Rectal smooth muscle tissue (tissue), 1 donor: Measurements from ENCODE around the gene FXR2.
"Not testable (repeated sequence)": the region's sequence is repeated elsewhere in the genome, so short reads cannot be mapped to it uniquely, and the experiment has no call there.

Experiments
- H3K27ac ChIP-seq: one replicate; pipeline ENCODE4 v1.7.0; 2013; ENCODE audit warnings: low read depth, low read length, inconsistent platforms
- H3K27me3 ChIP-seq: one replicate; pipeline ENCODE4 v1.7.0; 2013; ENCODE audit warnings: low read length; ENCODE audit not compliant: control insufficient read depth, insufficient read depth
- H3K36me3 ChIP-seq: one replicate; pipeline ENCODE4 v1.7.0; 2013; ENCODE audit warnings: low read length; ENCODE audit not compliant: control insufficient read depth, insufficient read depth
- H3K4me1 ChIP-seq: one replicate; pipeline ENCODE4 v1.7.0; 2013; ENCODE audit warnings: low read length; ENCODE audit not compliant: control insufficient read depth, insufficient read depth
- H3K4me3 ChIP-seq: one replicate; pipeline ENCODE4 v1.7.0; 2013; ENCODE audit warnings: low read length
- H3K9ac ChIP-seq: one replicate; pipeline ENCODE4 v1.7.0; 2013; ENCODE audit warnings: low read length

Gene FXR2

GRCh38 chr17:7641635-7642034 lies 26.9 kb upstream of the FXR2 start:
- H3K27me3 ChIP-seq, H3K27ac ChIP-seq, H3K36me3 ChIP-seq, H3K9ac ChIP-seq, H3K4me1 ChIP-seq, H3K4me3 ChIP-seq: not testable (repeated sequence)

GRCh38 chr17:7640783-7641182 lies 26.1 kb upstream of the FXR2 start:
- Histone ChIP-seq H3K4me1 (no peaks in the 10 kb centered on the region), H3K9ac (no peak overlapping the region), H3K36me3 (no peaks in the 10 kb centered on the region), H3K27me3 (no peaks in the 10 kb centered on the region), H3K27ac (no peak overlapping the region), H3K4me3 (no peak overlapping the region)

DNA sequence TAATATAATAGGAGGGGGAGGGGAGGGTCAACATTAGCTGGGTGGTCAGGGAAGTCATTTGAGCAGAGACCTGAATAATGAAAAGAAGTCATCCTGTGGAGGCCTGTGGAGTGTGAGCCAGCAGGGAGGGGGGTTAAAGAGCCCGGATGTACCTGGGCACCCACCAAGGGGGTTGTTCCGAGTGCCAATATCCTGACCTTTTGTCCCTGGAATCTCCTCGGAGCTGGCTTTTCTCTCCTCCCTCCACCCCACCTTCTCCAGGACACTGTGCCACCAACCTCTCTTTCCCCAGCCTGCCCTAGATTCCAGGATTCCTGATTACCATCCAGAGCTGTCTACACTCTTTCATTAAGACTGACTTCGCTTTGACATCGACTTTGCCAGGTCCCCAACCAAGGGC lies 21.5 kb upstream of the FXR2 start:
- H3K4me3 ChIP-seq: no peak overlapping the region
- H3K4me1 ChIP-seq: no peaks in the 10 kb centered on the region
- no peak overlapping the region for H3K27ac ChIP-seq
- H3K36me3 ChIP-seq: no peaks in the 10 kb centered on the region
- H3K27me3 ChIP-seq: no peaks in the 10 kb centered on the region
- H3K9ac ChIP-seq: no peak overlapping the region

GRCh38 chr17:7634384-7634783 lies 19.7 kb upstream of the FXR2 start:
- no peaks in the 10 kb centered on the region for H3K4me1 ChIP-seq
- H3K27me3 ChIP-seq: no peaks in the 10 kb centered on the region
- H3K27ac ChIP-seq: no peak overlapping the region
- no peak overlapping the region for H3K4me3 ChIP-seq
- H3K36me3 ChIP-seq: no peaks in the 10 kb centered on the region
- no peak overlapping the region for H3K9ac ChIP-seq

DNA sequence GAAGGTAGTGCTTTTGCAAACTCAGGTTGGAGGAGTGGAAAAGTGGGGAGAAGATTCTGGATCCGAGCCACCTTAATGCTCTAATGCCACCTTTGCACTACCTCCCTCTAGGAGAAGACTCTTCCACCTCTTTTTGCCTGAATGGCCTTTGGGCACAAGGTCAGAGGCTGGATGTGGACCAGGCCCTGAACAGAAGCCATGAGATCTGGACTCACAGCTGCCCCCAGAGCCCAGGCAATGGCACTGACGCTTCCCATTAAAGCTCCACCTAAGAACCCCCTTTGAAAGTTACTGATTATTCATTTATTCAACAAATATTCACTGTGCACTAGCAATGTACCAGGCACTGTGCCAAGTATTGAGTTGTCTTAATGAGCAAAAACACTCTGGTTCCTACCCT lies 18.4 kb upstream of the FXR2 start:
- Histone ChIP-seq H3K27ac (no peak overlapping the region), H3K9ac (no peak overlapping the region), H3K4me3 (no peak overlapping the region), H3K36me3 (no peaks in the 10 kb centered on the region), H3K27me3 (no peaks in the 10 kb centered on the region), H3K4me1 (no peaks in the 10 kb centered on the region)

GRCh38 chr17:7632492-7632894 lies 17.8 kb upstream of the FXR2 start:
- no peaks in the 10 kb centered on the region for H3K27me3 ChIP-seq
- H3K27ac ChIP-seq: no peak overlapping the region
- no peak overlapping the region for H3K9ac ChIP-seq
- no peak overlapping the region for H3K4me3 ChIP-seq
- H3K4me1 ChIP-seq: no peaks in the 10 kb centered on the region
- no peaks in the 10 kb centered on the region for H3K36me3 ChIP-seq

DNA sequence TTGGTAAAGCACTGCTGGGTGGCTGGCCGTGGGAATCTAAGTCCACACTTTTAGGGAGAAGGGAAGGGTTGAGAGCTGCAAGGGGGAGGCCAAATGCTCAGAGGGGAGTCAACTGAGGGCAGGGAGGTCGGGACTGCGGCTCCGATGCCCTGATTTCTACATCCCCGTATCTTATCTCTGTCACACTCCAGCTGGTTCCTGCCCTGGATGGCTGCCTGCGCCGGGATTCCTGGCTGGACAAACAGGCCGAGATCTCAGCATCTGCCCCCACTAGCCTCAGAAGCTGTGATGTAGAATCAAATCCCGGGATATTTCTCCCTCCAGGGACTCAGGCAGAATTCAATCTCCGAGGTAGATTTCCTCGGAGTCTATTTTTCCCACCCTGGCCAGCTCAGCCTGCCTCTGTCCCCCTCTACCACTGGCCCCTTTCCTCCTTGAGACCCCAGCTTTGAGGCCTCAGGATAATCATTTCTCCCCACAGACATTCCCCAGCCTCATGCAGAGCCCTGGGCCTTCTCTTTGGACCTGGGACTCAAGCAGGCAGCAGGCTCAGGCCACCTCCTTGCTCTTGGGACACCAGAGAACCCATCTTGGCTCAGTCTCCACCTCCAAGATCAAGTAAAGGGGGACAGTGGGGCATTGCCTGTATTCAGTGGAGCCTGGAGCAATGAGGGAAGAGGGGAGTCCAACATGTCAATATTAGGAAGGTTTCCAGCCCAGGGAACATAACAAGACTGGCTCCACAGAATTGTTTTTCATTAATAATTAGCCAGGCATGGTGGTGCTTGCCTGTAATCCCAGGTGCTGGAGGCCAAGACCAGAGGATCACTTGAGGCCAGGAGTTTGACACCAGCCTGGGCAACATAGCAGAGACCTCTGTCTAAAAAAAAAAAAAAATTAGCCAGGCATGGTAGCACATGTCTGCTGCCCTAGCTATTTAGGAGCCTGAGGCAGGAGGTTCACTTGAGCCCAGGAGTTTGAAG lies 17.0 kb upstream of the FXR2 start:
- Histone ChIP-seq H3K4me3 (no peak overlapping the region), H3K4me1 (peaks cover 2% of the 10 kb centered on the region), H3K27me3 (no peaks in the 10 kb centered on the region), H3K9ac (no peak overlapping the region), H3K27ac (no peak overlapping the region), H3K36me3 (no peaks in the 10 kb centered on the region)

DNA sequence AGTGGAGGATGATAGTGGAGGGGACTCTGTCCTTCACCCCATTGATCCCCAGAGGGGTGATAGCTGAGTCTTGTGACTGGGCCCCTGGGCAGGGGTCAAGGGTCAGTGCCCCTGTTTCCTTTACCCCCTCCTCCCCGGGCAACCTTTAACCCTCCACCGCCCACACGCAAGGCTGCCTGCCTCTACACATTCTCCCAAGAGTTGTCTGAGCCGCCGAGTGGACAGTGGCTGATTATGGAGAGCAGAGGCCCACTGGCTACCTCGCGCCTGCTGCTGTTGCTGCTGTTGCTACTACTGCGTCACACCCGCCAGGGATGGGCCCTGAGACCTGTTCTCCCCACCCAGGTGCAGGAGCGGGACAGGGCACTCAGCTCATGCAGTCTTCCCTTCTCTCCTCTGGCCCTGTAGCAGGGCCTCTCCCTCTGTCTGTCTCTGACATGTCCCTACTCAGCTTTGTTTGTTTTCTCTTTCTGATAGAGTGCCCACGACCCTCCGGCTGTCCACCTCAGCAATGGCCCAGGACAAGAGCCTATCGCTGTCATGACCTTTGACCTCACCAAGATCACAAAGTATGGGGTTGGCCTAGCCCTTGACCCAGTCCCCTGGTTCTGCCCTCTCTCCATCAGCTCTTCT lies 15.4 kb upstream of the FXR2 start, which contains the start of gene SHBG:
SHBG (plus strand) TSS at position 197 of the 633 bp plus-strand sequence; CDS start at position 235, 38 bp downstream.
- Histone ChIP-seq H3K4me3 (no peak within 1 kb of the TSS), H3K27me3 (no peaks in the 10 kb centered on the region), H3K4me1 (peaks cover 3% of the 10 kb centered on the region), H3K27ac (no peak within 1 kb of the TSS), H3K9ac (no peak within 1 kb of the TSS), H3K36me3 (no peaks in the 10 kb centered on the region)

- Histone ChIP-seq H3K4me1 (peaks cover 3% of the 10 kb centered on the region), H3K36me3 (no peaks in the 10 kb centered on the region), H3K27me3 (no peaks in the 10 kb centered on the region), H3K4me3 (peak within 1 kb of the TSS; percentile 81), H3K9ac (peak within 1 kb of the TSS; percentile 88), H3K27ac (peak within 1 kb of the TSS; percentile 95)
Measured at GRCh38 chr17:7627250-7628121, 12.8 kb upstream of the FXR2 start, which contains the start of gene SAT2. Gene SAT2 (minus strand): TSS chr17:7627821. CDS start chr17:7627635, 186 bp downstream.

- Histone ChIP-seq H3K27me3 (no peaks in the 10 kb centered on the region), H3K27ac (peak overlapping the region; percentile 95), H3K9ac (peak overlapping the region; percentile 88), H3K4me3 (peak overlapping the region; percentile 81), H3K36me3 (no peaks in the 10 kb centered on the region), H3K4me1 (peaks cover 3% of the 10 kb centered on the region)
Measured at GRCh38 chr17:7626956-7627249, 12.2 kb upstream of the FXR2 start.

- H3K27me3 ChIP-seq: no peaks in the 10 kb centered on the region
- H3K36me3 ChIP-seq: no peaks in the 10 kb centered on the region
- peaks cover 3% of the 10 kb centered on the region for H3K4me1 ChIP-seq
- no peak overlapping the region for H3K9ac ChIP-seq
- no peak overlapping the region for H3K4me3 ChIP-seq
- no peak overlapping the region for H3K27ac ChIP-seq
Measured at GRCh38 chr17:7626307-7626706, 11.6 kb upstream of the FXR2 start.

- not testable (repeated sequence) for H3K9ac ChIP-seq, H3K27me3 ChIP-seq, H3K27ac ChIP-seq, H3K36me3 ChIP-seq, H3K4me3 ChIP-seq, H3K4me1 ChIP-seq
Measured at GRCh38 chr17:7625749-7626148, 11.1 kb upstream of the FXR2 start.
